Esophagus muscularis mucosa (tissue), 4 donors: ENCODE data around the gene AOAH. TPM values are rescaled to one million over a fixed set of nuclear protein-coding genes. Genes with fewer than 3 reads are reported as not detected.
"Not testable (repeated sequence)": the region's sequence is repeated elsewhere in the genome, so short reads cannot be mapped to it uniquely, and the experiment has no call there.

Source experiments
- DNase-seq: peaks from one replicate; pipeline ENCODE4 v3.0.0-alpha.2; 2017; ENCODE audit errors: extremely low spot score
- H3K27ac ChIP-seq, 4 donors: fragments of 200-600 bp; sonication (generic); replicated peaks in 1 of 4; 1 replicate in 3 of 4; 2 replicates in 1 of 4; pipeline ENCODE4 v1.5.1; 2016 to 2019; ENCODE audit warnings: mild to moderate bottlenecking in 1 of 4
- H3K27me3 ChIP-seq, 4 donors: fragments of 200-600 bp; sonication (generic); one replicate each; pipeline versions ENCODE4 v1.5.1 to v1.6.0; 2016 to 2019
- H3K36me3 ChIP-seq, 4 donors: fragments of 200-600 bp; sonication (generic); one replicate each; pipeline ENCODE4 v1.5.1; 2016 to 2019
- H3K4me1 ChIP-seq, 4 donors: fragments of 200-600 bp; sonication (generic); one replicate each; pipeline ENCODE4 v1.5.1; 2016 to 2019
- H3K4me3 ChIP-seq, 4 donors: fragments of 200-600 bp; sonication (generic); 1 replicate in 2 of 4; 2 replicates in 2 of 4; pipeline ENCODE4 v1.5.1; 2016 to 2019; ENCODE audit warnings: mild to moderate bottlenecking in 4 of 4, moderate library complexity in 1 of 4
- H3K9me3 ChIP-seq, 4 donors: fragments of 200-600 bp; sonication (generic); 1 replicate in 3 of 4; 2 replicates in 1 of 4; pipeline ENCODE4 v1.5.1; 2016 to 2019
- EP300 ChIP-seq: sonication (generic); formaldehyde crosslinking; IDR thresholded peaks from one replicate; pipeline ENCODE4 v1.6.1; 2017; ENCODE audit warnings: antibody characterized with exemption
- POLR2A ChIP-seq: fragments of 450-650 bp; IDR thresholded peaks from one replicate; pipeline ENCODE4 v1.6.1; 2017; ENCODE audit warnings: antibody characterized with exemption, moderate library complexity, mild to moderate bottlenecking, low read depth
- POLR2AphosphoS5 ChIP-seq, 2 donors: sonication (generic); formaldehyde crosslinking; IDR thresholded peaks; one replicate each; pipeline ENCODE4 v1.6.1; 2017; ENCODE audit warnings: antibody characterized with exemption in 2 of 2
- WGBS: methylation state at CpG from one replicate; pipeline ENCODE4 v1.1.5; 2018; 5-methylcytosine and 5-hydroxymethylcytosine counted together
- intact Hi-C: fragments of 100-400 bp; cut with DNase I; formaldehyde crosslinking; loops from one replicate; pipeline ENCODE4 v1.15.1; 2023
- total RNA-seq, 4 donors: library from RNA; depleted of rRNA; stranded (reverse); fragments of >200 nt; gene quantifications; one replicate each; pipeline versions ENCODE4 v1.1.0 to v1.2.1, GENCODE V29; 2016
- TF ChIP-seq, protein P1 (sequence below), 3 experiments: fragments of 200-600 bp in 2 of 3; fragments of 450-650 bp in 1 of 3; sonication (generic) in 2 of 3; IDR thresholded peaks; one replicate each; pipeline ENCODE4 v1.5.1; 2017 to 2019; ENCODE audit warnings: antibody characterized with exemption in 3 of 3, mild to moderate bottlenecking in 2 of 3, moderate library complexity in 1 of 3

Gene AOAH
- total RNA-seq, 4 donors from 2014 or later: 2.0 to 16.1 (median 4.5) TPM

DNA sequence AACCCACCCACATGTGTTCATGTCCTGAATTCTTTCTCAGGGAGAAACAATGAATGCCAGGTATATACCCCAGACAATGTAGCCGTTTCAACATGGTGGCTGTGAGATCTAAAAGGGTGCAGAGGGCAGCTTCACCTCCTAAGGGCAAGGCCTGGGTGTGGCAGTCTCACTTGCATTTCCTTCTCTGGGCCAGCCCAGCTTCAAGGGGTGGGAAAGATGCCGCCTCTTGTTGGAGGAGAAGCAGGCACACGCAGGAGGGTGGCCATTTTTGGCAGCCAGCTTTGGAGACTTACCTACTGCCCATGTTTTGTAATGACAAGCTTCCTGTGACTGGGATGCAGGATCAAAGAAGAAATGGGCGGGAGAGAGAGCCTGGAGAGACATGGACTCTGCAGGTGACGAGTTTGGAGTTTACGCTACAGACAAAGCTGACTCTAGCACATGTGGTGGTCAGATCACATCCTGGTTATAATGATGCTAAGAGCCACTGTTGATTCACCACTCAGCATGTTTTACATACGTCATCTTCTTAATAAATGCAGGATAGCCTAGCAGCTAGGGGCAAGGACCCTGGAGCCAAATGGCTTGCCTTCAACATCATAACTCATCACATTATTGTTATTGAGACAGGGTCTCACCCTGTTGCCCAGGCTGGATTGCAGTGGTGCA is 218.0 kb downstream of the AOAH start:
- peaks cover 0 to 3% (median 0%) of the 10 kb centered on the region in 4 donors for H3K27me3 ChIP-seq
- H3K27ac ChIP-seq: no peak overlapping the region
- H3K9me3 ChIP-seq: no peaks in the 10 kb centered on the region
- no peak overlapping the region for H3K4me3 ChIP-seq
- no peak for TF ChIP-seq POLR2AphosphoS5 (IDR thresholded peaks at IDR 0.05)
- TF ChIP-seq, protein P1, sequence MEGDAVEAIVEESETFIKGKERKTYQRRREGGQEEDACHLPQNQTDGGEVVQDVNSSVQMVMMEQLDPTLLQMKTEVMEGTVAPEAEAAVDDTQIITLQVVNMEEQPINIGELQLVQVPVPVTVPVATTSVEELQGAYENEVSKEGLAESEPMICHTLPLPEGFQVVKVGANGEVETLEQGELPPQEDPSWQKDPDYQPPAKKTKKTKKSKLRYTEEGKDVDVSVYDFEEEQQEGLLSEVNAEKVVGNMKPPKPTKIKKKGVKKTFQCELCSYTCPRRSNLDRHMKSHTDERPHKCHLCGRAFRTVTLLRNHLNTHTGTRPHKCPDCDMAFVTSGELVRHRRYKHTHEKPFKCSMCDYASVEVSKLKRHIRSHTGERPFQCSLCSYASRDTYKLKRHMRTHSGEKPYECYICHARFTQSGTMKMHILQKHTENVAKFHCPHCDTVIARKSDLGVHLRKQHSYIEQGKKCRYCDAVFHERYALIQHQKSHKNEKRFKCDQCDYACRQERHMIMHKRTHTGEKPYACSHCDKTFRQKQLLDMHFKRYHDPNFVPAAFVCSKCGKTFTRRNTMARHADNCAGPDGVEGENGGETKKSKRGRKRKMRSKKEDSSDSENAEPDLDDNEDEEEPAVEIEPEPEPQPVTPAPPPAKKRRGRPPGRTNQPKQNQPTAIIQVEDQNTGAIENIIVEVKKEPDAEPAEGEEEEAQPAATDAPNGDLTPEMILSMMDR (IDR thresholded peaks at IDR 0.05): no peak
- no peak for TF ChIP-seq POLR2A
- no peak for TF ChIP-seq EP300
- peak; percentile 50 for DNase-seq
- peaks cover 0 to 9% (median 0%) of the 10 kb centered on the region in 4 donors for H3K4me1 ChIP-seq
- WGBS: 93% methylated on average over 7 of the region's 7 CpGs
- intact Hi-C loops: no loop called here
- no peaks in the 10 kb centered on the region for H3K36me3 ChIP-seq

GRCh38 chr7:36504617-36505016 is 219.7 kb downstream of the AOAH start:
- intact Hi-C loops, H3K4me1 ChIP-seq, H3K36me3 ChIP-seq, H3K9me3 ChIP-seq, DNase-seq, H3K27ac ChIP-seq, H3K27me3 ChIP-seq, H3K4me3 ChIP-seq: not testable (repeated sequence)
- WGBS: 77% methylated on average over 5 of the region's 5 CpGs

DNA sequence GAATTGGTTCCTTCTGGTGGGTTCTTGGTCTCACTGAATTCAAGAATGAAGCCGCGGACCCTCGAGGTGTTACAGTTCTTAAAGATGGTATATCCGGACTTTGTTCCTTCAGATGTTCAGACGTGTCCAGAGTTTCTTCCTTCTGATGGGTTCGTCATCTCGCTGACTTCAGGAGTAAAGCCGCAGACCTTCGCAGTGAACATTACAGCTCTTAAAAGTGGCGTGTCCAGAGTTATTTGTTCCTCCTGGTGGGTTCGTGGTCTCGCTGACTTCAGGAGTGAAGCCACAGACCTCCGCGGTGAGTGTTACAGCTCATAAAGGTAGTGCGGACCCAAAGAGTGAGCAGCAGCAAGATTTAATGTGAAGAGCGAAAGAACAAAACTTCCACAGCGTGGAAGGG is 220.1 kb downstream of the AOAH start:
- H3K27ac ChIP-seq, H3K4me1 ChIP-seq, H3K4me3 ChIP-seq, H3K27me3 ChIP-seq, H3K36me3 ChIP-seq, H3K9me3 ChIP-seq, intact Hi-C loops: not testable (repeated sequence)
- WGBS: 95% methylated on average over 17 of the region's 17 CpGs
- peak; percentile 66 for DNase-seq

- Histone ChIP-seq H3K4me3 (no peak overlapping the region), H3K27me3 (peaks cover 0 to 4% (median 0%) of the 10 kb centered on the region in 4 donors), H3K4me1 (no peaks in the 10 kb centered on the region), H3K9me3 (no peaks in the 10 kb centered on the region), H3K36me3 (no peaks in the 10 kb centered on the region), H3K27ac (no peak overlapping the region)
- DNase-seq: no peak
- TF ChIP-seq POLR2AphosphoS5 (IDR thresholded peaks at IDR 0.05): no peak
- no peak for TF ChIP-seq EP300
- TF ChIP-seq POLR2A: no peak
- TF ChIP-seq, protein P1 (IDR thresholded peaks at IDR 0.05): no peak
- WGBS: 58% methylated on average over 4 of the region's 4 CpGs
- intact Hi-C loops: no loop called here
Measured at GRCh38 chr7:36497775-36498174, 226.5 kb downstream of the AOAH start.

GRCh38 chr7:36497176-36497575 is 227.1 kb downstream of the AOAH start:
- WGBS: 89% methylated on average over 6 of the region's 6 CpGs
- H3K27ac ChIP-seq, H3K27me3 ChIP-seq, H3K9me3 ChIP-seq, intact Hi-C loops, H3K4me1 ChIP-seq, H3K36me3 ChIP-seq, H3K4me3 ChIP-seq: not testable (repeated sequence)
- peak; percentile 31 for DNase-seq

GRCh38 chr7:36496576-36496975 is 227.7 kb downstream of the AOAH start:
- no peaks in the 10 kb centered on the region for H3K36me3 ChIP-seq
- TF ChIP-seq EP300 (no peak), POLR2A (no peak), POLR2AphosphoS5 (IDR thresholded peaks at IDR 0.05) (no peak)
- TF ChIP-seq, protein P1 (IDR thresholded peaks at IDR 0.05): no peak
- no peak overlapping the region for H3K4me3 ChIP-seq
- no peaks in the 10 kb centered on the region for H3K4me1 ChIP-seq
- intact Hi-C loops: no loop called here
- 83% methylated on average over 6 of the region's 6 CpGs for WGBS
- H3K27me3 ChIP-seq: peaks cover 0 to 4% (median 0%) of the 10 kb centered on the region in 4 donors
- no peak overlapping the region for H3K27ac ChIP-seq
- H3K9me3 ChIP-seq: no peaks in the 10 kb centered on the region
- DNase-seq: no peak
